CD4-positive, CD25-positive, alpha-beta regulatory T cell (primary cell): Measurements from ENCODE around the gene ADAM29. TPM values are rescaled to one million over a fixed set of nuclear protein-coding genes. Genes with fewer than 3 reads are reported as not detected.
A peak's percentile ranks its signal among the peaks of the same experiment; 100 is the strongest.
"Not testable (repeated sequence)": the region's sequence is repeated elsewhere in the genome, so short reads cannot be mapped to it uniquely, and the experiment has no call there.

Source experiments
- ATAC-seq, 2 donors: fragments of 150-1000 bp; cut with Tn5 transposase; one replicate each; pipeline ENCODE4 v1.10.0; 2021; ENCODE audit warnings: low read depth in 2 of 2, moderate number of reproducible peaks in 2 of 2, moderate library complexity in 1 of 2
- DNase-seq, 3 donors: peaks; one replicate each; pipeline versions ENCODE4 v3.0.0 to v3.0.0-alpha.2; 2012 to 2022; ENCODE audit warnings: mixed read lengths in 1 of 3
- H3K27ac ChIP-seq: one replicate; pipeline ENCODE4 v1.7.0; 2013; ENCODE audit warnings: mild to moderate bottlenecking, low read length; ENCODE audit not compliant: insufficient read depth, poor library complexity, severe bottlenecking
- H3K27me3 ChIP-seq: one replicate; pipeline ENCODE4 v1.7.0; 2013; ENCODE audit warnings: low read length; ENCODE audit not compliant: control insufficient read depth, insufficient read depth
- H3K36me3 ChIP-seq: one replicate; pipeline ENCODE4 v1.7.0; 2013; ENCODE audit warnings: mild to moderate bottlenecking, low read length, moderate library complexity; ENCODE audit not compliant: control insufficient read depth, insufficient read depth
- H3K4me1 ChIP-seq: 2 replicates; pipeline ENCODE4 v1.7.0; 2013; ENCODE audit warnings: mild to moderate bottlenecking, low read length; ENCODE audit not compliant: insufficient read depth, control insufficient read depth, poor library complexity, severe bottlenecking
- H3K4me3 ChIP-seq: one replicate; pipeline ENCODE4 v1.7.0; 2013; ENCODE audit warnings: low read depth, mild to moderate bottlenecking, low read length, moderate library complexity
- H3K9me3 ChIP-seq, 2 experiments: 1 replicate in 1 of 2; 2 replicates in 1 of 2; pipeline ENCODE4 v1.7.0; 2013; ENCODE audit warnings: low read length in 2 of 2, mild to moderate bottlenecking in 1 of 2, moderate library complexity in 1 of 2; ENCODE audit not compliant: control insufficient read depth in 2 of 2
- H3K27ac Mint-ChIP-seq, 3 donors: one replicate each; pipeline ENCODE4 v1.8.0; 2020 to 2022; ENCODE audit warnings: mild to moderate bottlenecking in 3 of 3, mixed read lengths in 3 of 3, moderate library complexity in 2 of 3
- H3K27me3 Mint-ChIP-seq: one replicate; pipeline ENCODE4 v1.8.0; 2022; ENCODE audit warnings: mild to moderate bottlenecking, mixed read lengths
- H3K36me3 Mint-ChIP-seq: one replicate; pipeline ENCODE4 v1.8.0; 2020; ENCODE audit warnings: mixed read lengths
- H3K4me1 Mint-ChIP-seq, 4 donors: one replicate each; pipeline ENCODE4 v1.8.0; 2020 to 2022; ENCODE audit warnings: mixed read lengths in 4 of 4, mild to moderate bottlenecking in 1 of 4
- H3K4me3 Mint-ChIP-seq, 4 donors: one replicate each; pipeline ENCODE4 v1.8.0; 2020 to 2022; ENCODE audit warnings: mild to moderate bottlenecking in 4 of 4, mixed read lengths in 4 of 4, moderate library complexity in 3 of 4
- H3K9me3 Mint-ChIP-seq, 7 donors: one replicate each; pipeline ENCODE4 v1.8.0; 2020 to 2022; ENCODE audit warnings: mixed read lengths in 7 of 7, mild to moderate bottlenecking in 3 of 7, moderate library complexity in 2 of 7
- polyA plus RNA-seq, 4 donors: library from polyadenylated mRNA; unstranded; fragments of 300-500 nt; fragmentation: Illumina TruSeq; gene quantifications; one replicate each; pipeline ENCODE4 v1.2.3, GENCODE V29; 2021
- total RNA-seq: library from RNA; stranded (reverse); gene quantifications from one replicate; pipeline ENCODE4 v1.2.3, GENCODE V29; 2022

Gene ADAM29
- total and polyA plus RNA-seq, 5 donors from 2014 or later: 0.34 to 0.44 TPM; not detected in 3

GRCh38 chr4:174948826-174949225 is 30.7 kb downstream of the ADAM29 start:
- no peaks in the 10 kb centered on the region for H3K27me3 Mint-ChIP-seq
- H3K4me3 Mint-ChIP-seq: no peak overlapping the region
- H3K4me1 Mint-ChIP-seq: no peaks in the 10 kb centered on the region
- peak overlapping the region in 1 of 3 donors; percentile 89 for H3K27ac Mint-ChIP-seq
- ATAC-seq: no peak
- H3K27ac ChIP-seq: no peak overlapping the region
- no peaks in the 10 kb centered on the region for H3K27me3 ChIP-seq
- H3K36me3 ChIP-seq: no peaks in the 10 kb centered on the region
- H3K9me3 Mint-ChIP-seq: peaks cover 0 to 19% (median 12%) of the 10 kb centered on the region in 7 donors
- no peaks in the 10 kb centered on the region for H3K4me1 ChIP-seq
- no peak for DNase-seq
- no peaks in the 10 kb centered on the region for H3K9me3 ChIP-seq
- no peaks in the 10 kb centered on the region for H3K36me3 Mint-ChIP-seq
- no peak overlapping the region for H3K4me3 ChIP-seq

DNA sequence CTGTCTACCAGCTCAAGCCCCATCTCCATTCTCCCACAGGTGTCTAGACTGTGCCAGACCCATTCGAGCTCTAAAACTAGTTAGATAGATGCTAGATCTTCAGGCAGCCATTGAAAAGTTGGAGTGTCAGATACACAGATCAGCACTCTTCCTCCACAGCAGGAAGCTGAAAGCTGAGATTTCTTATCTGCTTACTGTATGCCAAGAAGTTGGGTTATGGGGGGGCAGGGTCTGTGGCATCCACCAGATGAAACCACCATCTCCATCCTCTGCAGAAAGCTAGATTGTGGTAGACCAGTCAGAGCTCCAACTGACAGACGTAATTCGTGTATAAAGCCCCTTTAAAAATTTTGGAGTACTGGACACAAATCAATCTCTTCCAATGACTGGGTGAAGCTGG is 54.8 kb downstream of the ADAM29 start:
- Mint-ChIP-seq H3K36me3 (no peaks in the 10 kb centered on the region), H3K27ac (no peak overlapping the region)

GRCh38 chr4:174973336-174973735 is 55.2 kb downstream of the ADAM29 start:
- no peak overlapping the region for H3K27ac ChIP-seq
- H3K36me3 ChIP-seq: no peaks in the 10 kb centered on the region
- Mint-ChIP-seq H3K27ac (peak overlapping the region in 1 of 3 donors; percentile 38), H3K36me3 (no peaks in the 10 kb centered on the region), H3K4me1 (no peaks in the 10 kb centered on the region), H3K9me3 (peaks cover 0 to 18% (median 6%) of the 10 kb centered on the region in 7 donors), H3K27me3 (no peaks in the 10 kb centered on the region), H3K4me3 (no peak overlapping the region)
- ATAC-seq: no peak
- no peaks in the 10 kb centered on the region for H3K4me1 ChIP-seq
- no peaks in the 10 kb centered on the region for H3K27me3 ChIP-seq
- DNase-seq: no peak
- no peak overlapping the region for H3K4me3 ChIP-seq
- no peaks in the 10 kb centered on the region for H3K9me3 ChIP-seq

More for the DNA sequence above, 54.8 kb downstream of the ADAM29 start:
- DNase-seq: no peak
- no peaks in the 10 kb centered on the region for H3K36me3 ChIP-seq
- no peak overlapping the region for H3K4me3 ChIP-seq
- no peak overlapping the region for H3K4me3 Mint-ChIP-seq
- no peaks in the 10 kb centered on the region for H3K4me1 Mint-ChIP-seq
- ATAC-seq: no peak
- H3K4me1 ChIP-seq: no peaks in the 10 kb centered on the region
- H3K27ac ChIP-seq: no peak overlapping the region
- peaks cover 0 to 17% (median 7%) of the 10 kb centered on the region in 7 donors for H3K9me3 Mint-ChIP-seq
- H3K9me3 ChIP-seq: no peaks in the 10 kb centered on the region
- H3K27me3 ChIP-seq: no peaks in the 10 kb centered on the region
- no peaks in the 10 kb centered on the region for H3K27me3 Mint-ChIP-seq

DNA sequence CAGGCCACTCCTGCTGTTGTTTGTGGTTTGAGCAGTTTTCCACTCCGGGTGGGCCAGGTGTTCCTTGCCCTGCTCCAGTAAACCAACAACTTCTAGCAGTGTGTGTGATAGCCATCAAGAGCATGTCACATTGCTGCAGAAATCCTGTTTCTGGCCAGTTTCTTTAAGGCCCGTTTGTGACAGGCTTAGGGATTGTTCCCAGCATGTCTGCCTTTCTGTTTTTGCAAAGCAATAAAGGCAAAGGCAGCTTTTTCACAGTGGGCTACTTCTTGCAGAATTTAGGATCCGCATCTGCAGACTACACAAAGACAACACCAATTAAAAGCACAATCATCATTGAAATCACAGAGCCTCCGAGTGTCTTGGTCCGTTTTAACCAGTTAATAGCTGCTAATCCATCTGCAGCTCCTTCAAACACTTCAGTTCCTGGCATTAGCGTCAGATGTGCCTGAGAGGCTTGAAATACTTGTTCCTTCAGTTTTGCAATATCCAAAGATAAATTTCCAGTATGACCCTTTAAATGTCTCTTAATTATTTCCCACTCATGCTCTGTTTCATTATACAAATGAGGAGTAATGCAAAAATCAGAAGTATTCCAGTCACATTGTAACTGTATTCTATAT is 65.1 kb downstream of the ADAM29 start:
- H3K4me1 ChIP-seq: no peaks in the 10 kb centered on the region
- H3K27ac ChIP-seq: no peak overlapping the region
- Mint-ChIP-seq H3K27me3 (no peaks in the 10 kb centered on the region), H3K4me3 (no peak overlapping the region), H3K4me1 (no peaks in the 10 kb centered on the region), H3K27ac (no peak overlapping the region), H3K9me3 (peaks cover 3 to 29% (median 14%) of the 10 kb centered on the region in 7 donors), H3K36me3 (no peaks in the 10 kb centered on the region)
- ATAC-seq (no peak), DNase-seq (no peak)
- no peaks in the 10 kb centered on the region for H3K27me3 ChIP-seq
- H3K36me3 ChIP-seq: no peaks in the 10 kb centered on the region
- no peak overlapping the region for H3K4me3 ChIP-seq
- H3K9me3 ChIP-seq: peaks cover 0 to 7% of the 10 kb centered on the region in 2 experiments

GRCh38 chr4:174983870-174984269 is 65.7 kb downstream of the ADAM29 start:
- peaks cover 3 to 27% (median 14%) of the 10 kb centered on the region in 7 donors for H3K9me3 Mint-ChIP-seq
- not testable (repeated sequence) for ATAC-seq, H3K4me3 Mint-ChIP-seq, H3K36me3 Mint-ChIP-seq, H3K27ac ChIP-seq, H3K27ac Mint-ChIP-seq, DNase-seq, H3K27me3 ChIP-seq, H3K36me3 ChIP-seq, H3K4me1 Mint-ChIP-seq, H3K27me3 Mint-ChIP-seq, H3K9me3 ChIP-seq, H3K4me1 ChIP-seq, H3K4me3 ChIP-seq

DNA sequence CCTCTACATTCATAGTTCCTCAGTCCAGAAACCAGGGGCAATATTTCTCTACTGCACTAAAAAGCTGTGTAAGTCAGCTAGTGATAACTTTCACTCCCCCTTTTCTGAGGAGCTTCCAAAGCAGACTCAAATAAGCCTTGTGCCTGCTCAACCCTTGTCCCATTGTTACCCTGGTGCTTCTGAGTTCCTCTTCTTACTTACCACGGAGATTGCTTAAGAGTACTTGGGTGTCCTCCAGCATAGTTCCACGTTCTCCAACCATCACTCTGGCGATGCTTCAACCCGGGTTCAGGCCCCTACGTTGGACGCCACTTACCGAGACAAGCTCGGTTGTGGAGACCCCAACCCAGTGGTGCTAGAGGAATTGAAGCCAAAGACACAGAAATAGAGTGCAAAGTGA is 71.6 kb downstream of the ADAM29 start:
- Mint-ChIP-seq H3K27me3 (no peaks in the 10 kb centered on the region), H3K36me3 (no peaks in the 10 kb centered on the region), H3K4me3 (no peak overlapping the region), H3K27ac (no peak overlapping the region), H3K4me1 (no peaks in the 10 kb centered on the region), H3K9me3 (peaks cover 2 to 21% (median 10%) of the 10 kb centered on the region in 7 donors)
- peaks cover 0 to 5% of the 10 kb centered on the region in 2 experiments for H3K9me3 ChIP-seq
- ATAC-seq (no peak), DNase-seq (no peak)
- H3K27me3 ChIP-seq: no peaks in the 10 kb centered on the region
- H3K4me3 ChIP-seq: no peak overlapping the region
- H3K4me1 ChIP-seq: no peaks in the 10 kb centered on the region
- no peak overlapping the region for H3K27ac ChIP-seq
- no peaks in the 10 kb centered on the region for H3K36me3 ChIP-seq

DNA sequence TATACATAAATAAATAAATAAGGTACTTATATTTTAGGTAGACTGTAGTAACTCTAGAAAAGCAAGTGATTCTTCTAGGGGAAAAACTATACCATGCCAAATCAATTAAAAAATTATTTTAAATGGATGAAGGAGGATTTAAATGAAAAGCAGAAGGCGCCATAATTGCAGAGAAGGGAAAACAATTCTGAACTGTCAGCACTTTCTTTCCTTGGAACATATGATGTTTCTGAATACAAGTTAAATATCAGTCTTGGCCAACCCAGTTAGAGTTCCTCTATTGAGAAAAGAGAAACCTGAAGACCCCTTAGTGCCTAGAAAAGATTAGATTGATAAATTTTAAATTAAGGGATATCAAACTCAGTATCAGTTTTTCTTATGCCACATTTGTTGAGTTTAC is 75.8 kb downstream of the ADAM29 start:
- DNase-seq: no peak
- Mint-ChIP-seq H3K9me3 (peaks cover 0 to 11% (median 1%) of the 10 kb centered on the region in 7 donors), H3K27me3 (no peaks in the 10 kb centered on the region), H3K4me1 (no peaks in the 10 kb centered on the region), H3K4me3 (no peak overlapping the region), H3K36me3 (no peaks in the 10 kb centered on the region), H3K27ac (no peak overlapping the region)
- no peak for ATAC-seq
- H3K27me3 ChIP-seq: no peaks in the 10 kb centered on the region
- H3K27ac ChIP-seq: no peak overlapping the region
- H3K4me1 ChIP-seq: no peaks in the 10 kb centered on the region
- no peaks in the 10 kb centered on the region for H3K36me3 ChIP-seq
- no peaks in the 10 kb centered on the region for H3K9me3 ChIP-seq
- H3K4me3 ChIP-seq: no peak overlapping the region

GRCh38 chr4:174996079-174996478 is 77.9 kb downstream of the ADAM29 start:
- H3K27me3 ChIP-seq: no peaks in the 10 kb centered on the region
- DNase-seq: no peak
- H3K27me3 Mint-ChIP-seq: no peaks in the 10 kb centered on the region
- no peak overlapping the region for H3K27ac Mint-ChIP-seq
- H3K4me3 Mint-ChIP-seq: no peak overlapping the region
- no peaks in the 10 kb centered on the region for H3K36me3 Mint-ChIP-seq
- H3K4me3 ChIP-seq: no peak overlapping the region
- no peak overlapping the region for H3K27ac ChIP-seq
- no peaks in the 10 kb centered on the region for H3K36me3 ChIP-seq
- ATAC-seq: no peak
- H3K4me1 ChIP-seq: no peaks in the 10 kb centered on the region
- peaks cover 0 to 12% (median 7%) of the 10 kb centered on the region in 7 donors for H3K9me3 Mint-ChIP-seq
- H3K9me3 ChIP-seq: no peaks in the 10 kb centered on the region
- H3K4me1 Mint-ChIP-seq: no peaks in the 10 kb centered on the region
